Astrocyte (in vitro differentiated cells and primary cell): Measurements from ENCODE around the gene TMEM170B.

Source experiments
- EZH2 ChIP-seq: IDR thresholded peaks from 2 replicates; pipeline ENCODE4 v1.6.1; 2012; ENCODE audit warnings: mild to moderate bottlenecking, low read length, inconsistent platforms; ENCODE audit not compliant: insufficient read depth
- TF ChIP-seq, protein P1 (sequence below): IDR thresholded peaks from 2 replicates; pipeline ENCODE4 v1.5.1; 2011; ENCODE audit warnings: low read depth, mild to moderate bottlenecking, inconsistent platforms, low read length, moderate library complexity; ENCODE audit not compliant: insufficient read depth

DNA sequence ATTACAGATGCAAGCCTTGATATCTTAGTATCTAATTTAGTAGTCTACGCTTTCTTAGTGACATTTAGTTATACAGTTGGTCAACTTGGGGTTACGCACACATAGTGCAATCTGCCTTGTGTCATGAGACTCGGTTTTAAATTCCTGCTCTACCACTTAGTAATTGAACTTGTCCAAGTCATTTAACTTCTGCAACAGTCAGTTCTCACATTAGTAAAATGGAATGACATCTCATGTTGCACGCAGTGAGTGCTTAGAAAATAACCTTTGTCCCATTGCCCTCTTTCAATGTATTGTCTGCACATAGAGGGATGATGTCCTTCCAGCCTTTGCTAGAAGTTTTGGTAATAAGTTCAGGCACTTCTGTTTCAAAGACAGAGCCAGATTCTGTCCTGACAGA lies 48.6 kb downstream of the TMEM170B start:
- TF ChIP-seq, protein P1, sequence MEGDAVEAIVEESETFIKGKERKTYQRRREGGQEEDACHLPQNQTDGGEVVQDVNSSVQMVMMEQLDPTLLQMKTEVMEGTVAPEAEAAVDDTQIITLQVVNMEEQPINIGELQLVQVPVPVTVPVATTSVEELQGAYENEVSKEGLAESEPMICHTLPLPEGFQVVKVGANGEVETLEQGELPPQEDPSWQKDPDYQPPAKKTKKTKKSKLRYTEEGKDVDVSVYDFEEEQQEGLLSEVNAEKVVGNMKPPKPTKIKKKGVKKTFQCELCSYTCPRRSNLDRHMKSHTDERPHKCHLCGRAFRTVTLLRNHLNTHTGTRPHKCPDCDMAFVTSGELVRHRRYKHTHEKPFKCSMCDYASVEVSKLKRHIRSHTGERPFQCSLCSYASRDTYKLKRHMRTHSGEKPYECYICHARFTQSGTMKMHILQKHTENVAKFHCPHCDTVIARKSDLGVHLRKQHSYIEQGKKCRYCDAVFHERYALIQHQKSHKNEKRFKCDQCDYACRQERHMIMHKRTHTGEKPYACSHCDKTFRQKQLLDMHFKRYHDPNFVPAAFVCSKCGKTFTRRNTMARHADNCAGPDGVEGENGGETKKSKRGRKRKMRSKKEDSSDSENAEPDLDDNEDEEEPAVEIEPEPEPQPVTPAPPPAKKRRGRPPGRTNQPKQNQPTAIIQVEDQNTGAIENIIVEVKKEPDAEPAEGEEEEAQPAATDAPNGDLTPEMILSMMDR: no peak
- no peak for TF ChIP-seq EZH2
